Fibroblast of lung (primary cell): ENCODE data around the gene KCND3.

Experiments used
- EZH2 ChIP-seq: IDR thresholded peaks from 2 replicates; pipeline ENCODE4 v1.5.1; 2012; ENCODE audit warnings: low read length, control low read depth, mild to moderate bottlenecking; ENCODE audit errors: missing control alignments
- TF ChIP-seq, protein P1 (sequence below), 2 donors: IDR thresholded peaks in 1 of 2; conservative IDR thresholded peaks in 1 of 2; 1 replicate in 1 of 2; 2 replicates in 1 of 2; pipeline ENCODE4 v1.5.1; 2011 to 2012; ENCODE audit warnings: low read length in 2 of 2, control low read depth in 1 of 2, inconsistent platforms in 1 of 2, low read depth in 1 of 2, mild to moderate bottlenecking in 1 of 2

DNA sequence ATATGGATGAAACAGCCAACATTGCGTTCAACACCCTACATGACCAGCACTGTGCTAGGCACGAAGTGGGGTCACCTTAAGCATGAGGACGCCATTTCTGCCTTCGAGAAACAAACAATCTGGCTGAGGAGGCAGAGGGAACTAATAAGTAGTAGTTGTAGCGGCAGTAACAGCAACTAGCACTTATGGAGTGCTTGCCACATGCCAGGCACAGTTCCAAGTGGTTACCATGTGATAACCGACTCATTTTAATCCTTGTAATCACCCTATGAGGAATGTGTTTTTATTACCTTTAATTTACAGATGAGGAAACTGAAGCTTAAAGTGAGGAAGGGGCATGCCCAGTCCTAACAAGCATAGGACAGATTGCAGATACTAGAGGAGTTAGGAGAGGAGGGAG lies 33.7 kb downstream of the KCND3 start:
- TF ChIP-seq, protein P1, sequence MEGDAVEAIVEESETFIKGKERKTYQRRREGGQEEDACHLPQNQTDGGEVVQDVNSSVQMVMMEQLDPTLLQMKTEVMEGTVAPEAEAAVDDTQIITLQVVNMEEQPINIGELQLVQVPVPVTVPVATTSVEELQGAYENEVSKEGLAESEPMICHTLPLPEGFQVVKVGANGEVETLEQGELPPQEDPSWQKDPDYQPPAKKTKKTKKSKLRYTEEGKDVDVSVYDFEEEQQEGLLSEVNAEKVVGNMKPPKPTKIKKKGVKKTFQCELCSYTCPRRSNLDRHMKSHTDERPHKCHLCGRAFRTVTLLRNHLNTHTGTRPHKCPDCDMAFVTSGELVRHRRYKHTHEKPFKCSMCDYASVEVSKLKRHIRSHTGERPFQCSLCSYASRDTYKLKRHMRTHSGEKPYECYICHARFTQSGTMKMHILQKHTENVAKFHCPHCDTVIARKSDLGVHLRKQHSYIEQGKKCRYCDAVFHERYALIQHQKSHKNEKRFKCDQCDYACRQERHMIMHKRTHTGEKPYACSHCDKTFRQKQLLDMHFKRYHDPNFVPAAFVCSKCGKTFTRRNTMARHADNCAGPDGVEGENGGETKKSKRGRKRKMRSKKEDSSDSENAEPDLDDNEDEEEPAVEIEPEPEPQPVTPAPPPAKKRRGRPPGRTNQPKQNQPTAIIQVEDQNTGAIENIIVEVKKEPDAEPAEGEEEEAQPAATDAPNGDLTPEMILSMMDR (conservative IDR thresholded peaks at IDR 0.05 in 1 of 2, IDR thresholded peaks at IDR 0.05 in 1 of 2; ENCODE audit: low read depth in 1 of 2, low read length in 2 of 2): no peak
- TF ChIP-seq EZH2: no peak
